GM12878 (cell line): Measurements from ENCODE around the gene PKM. TPM values are rescaled to one million over a fixed set of nuclear protein-coding genes. Genes with fewer than 3 reads are reported as not detected.

Experiments
- ATAC-seq: fragments of 200-7000 bp; cut with Tn5 transposase; 3 replicates; pipeline ENCODE4 v1.9.1; 2020; ENCODE audit warnings: mild to moderate bottlenecking, moderate library complexity
- BruUV-seq: library from RNA; stranded (reverse); fragments of 400-500 nt; replicated peaks from 2 replicates; lab custom pipeline; 2021; lab: Mats Ljungman, UMichigan
- CTCF ChIA-PET: fragments of 300-600 bp; sonication (Branson Sonifier 250); formaldehyde crosslinking; extraction: SDS; loops from one replicate; lab custom pipeline; 2021; ENCODE audit warnings: inconsistent platforms; lab: Yijun Ruan, JAX
- POLR2A ChIA-PET: fragments of 350-600 bp; formaldehyde crosslinking; extraction: SDS; loops from one replicate; lab custom pipeline; 2021; ENCODE audit warnings: inconsistent platforms; lab: Charles Lee
- RAD21 ChIA-PET: fragments of 300-600 bp; sonication (Branson Sonifier 250); formaldehyde crosslinking; loops from one replicate; lab custom pipeline; 2023; ENCODE audit warnings: antibody characterized with exemption; ENCODE audit not compliant: unreplicated experiment; lab: Charles Lee
- SMC1A ChIA-PET: fragments of 300-600 bp; sonication (Branson Sonifier 250); formaldehyde crosslinking; loops from one replicate; lab custom pipeline; 2023; ENCODE audit not compliant: unreplicated experiment, uncharacterized antibody; lab: Charles Lee
- DNase-seq: peaks from one replicate; pipeline ENCODE4 v3.0.0-alpha.2; 2011; ENCODE audit warnings: low read depth, low spot score
- FAIRE-seq: peaks from 3 replicates; lab custom pipeline; 2011; peaks lifted over from hg19 to GRCh38; lab: Jason Lieb, UNC
- H2AFZ ChIP-seq: 2 replicates; pipeline ENCODE4 v1.6.0; 2011; ENCODE audit warnings: low read depth, low read length, control low read depth; ENCODE audit not compliant: control insufficient read depth
- H3K27ac ChIP-seq: 2 replicates; pipeline ENCODE4 v1.5.1; 2011; ENCODE audit warnings: control low read depth; ENCODE audit not compliant: control insufficient read depth, insufficient read depth
- H3K27me3 ChIP-seq, 2 experiments: replicated peaks in 1 of 2; 2 replicates each; pipeline versions ENCODE4 v1.6.0 to v1.6.1; 2011; ENCODE audit warnings: low read length in 1 of 2; ENCODE audit not compliant: control insufficient read depth in 2 of 2, insufficient read depth in 2 of 2
- H3K36me3 ChIP-seq, 2 experiments: 2 replicates each; pipeline ENCODE4 v1.5.1; 2011; ENCODE audit warnings: low read length in 1 of 2; ENCODE audit not compliant: control insufficient read depth in 2 of 2, insufficient read depth in 2 of 2
- H3K4me1 ChIP-seq: 2 replicates; pipeline ENCODE4 v1.6.1; 2011; ENCODE audit warnings: mild to moderate bottlenecking, low read length, moderate library complexity, mixed read lengths; ENCODE audit not compliant: control insufficient read depth, insufficient read depth
- H3K4me2 ChIP-seq: 2 replicates; pipeline ENCODE4 v1.6.0; 2011; ENCODE audit warnings: control low read depth; ENCODE audit not compliant: control insufficient read depth, insufficient read depth
- H3K4me3 ChIP-seq: fragments of 200-600 bp; sonication (generic); 2 replicates; pipeline ENCODE4 v1.5.1; 2016
- H3K79me2 ChIP-seq: 2 replicates; pipeline ENCODE4 v1.6.0; 2011; ENCODE audit warnings: low read length; ENCODE audit not compliant: control insufficient read depth, insufficient read depth
- H3K9ac ChIP-seq: 2 replicates; pipeline ENCODE4 v1.8.0; 2011; ENCODE audit warnings: low read length, control low read depth, mixed read lengths; ENCODE audit not compliant: control insufficient read depth, insufficient read depth
- H3K9me3 ChIP-seq: replicated peaks from 3 replicates; pipeline ENCODE4 v1.5.1; 2011; ENCODE audit warnings: mild to moderate bottlenecking, low read length; ENCODE audit not compliant: control insufficient read depth, insufficient read depth
- H4K20me1 ChIP-seq: 2 replicates; pipeline ENCODE4 v1.6.0; 2011; ENCODE audit not compliant: control insufficient read depth, insufficient read depth
- CBX5 ChIP-seq: sonication (generic); IDR thresholded peaks from 2 replicates; pipeline ENCODE4 v1.6.1; 2016; ENCODE audit warnings: low read depth, moderate library complexity, mild to moderate bottlenecking, inconsistent platforms
- CEBPZ ChIP-seq: fragments of 150-350 bp; IDR thresholded peaks from 2 replicates; pipeline ENCODE4 v1.6.1; 2016; ENCODE audit warnings: low read depth, low read length
- CUX1 ChIP-seq: IDR thresholded peaks from 2 replicates; pipeline ENCODE4 v1.6.1; 2012; ENCODE audit warnings: improper control_type of control experiment, low read depth, low read length; ENCODE audit not compliant: insufficient replicate concordance
- DPF2 ChIP-seq: fragments of 450-650 bp; IDR thresholded peaks from 2 replicates; pipeline ENCODE4 v1.6.1; 2017; ENCODE audit warnings: mild to moderate bottlenecking
- EED ChIP-seq: sonication (generic); IDR thresholded peaks from 2 replicates; pipeline ENCODE4 v1.6.1; 2016; ENCODE audit warnings: antibody characterized with exemption, low read depth
- EP300 ChIP-seq, 2 experiments: fragments of 150-350 bp in 1 of 2; IDR thresholded peaks; 2 replicates each; pipeline ENCODE4 v1.6.1; 2011 to 2012; ENCODE audit warnings: low read depth in 2 of 2, low read length in 2 of 2, borderline replicate concordance in 1 of 2, improper control_type of control experiment in 1 of 2, inconsistent platforms in 1 of 2; ENCODE audit not compliant: control insufficient read depth in 1 of 2
- GABPA ChIP-seq: IDR thresholded peaks from 2 replicates; pipeline ENCODE4 v1.6.1; 2014; ENCODE audit warnings: antibody characterized with exemption, low read depth, mild to moderate bottlenecking, inconsistent platforms
- IKZF1 ChIP-seq: fragments of 450-650 bp; conservative IDR thresholded peaks from 2 replicates; pipeline ENCODE4 v1.6.1; 2017; ENCODE audit warnings: antibody characterized with exemption, mild to moderate bottlenecking
- KLF5 ChIP-seq: fragments of 450-650 bp; IDR thresholded peaks from 2 replicates; pipeline ENCODE4 v1.6.1; 2014; ENCODE audit warnings: mild to moderate bottlenecking; ENCODE audit not compliant: partially characterized antibody
- PML ChIP-seq: IDR thresholded peaks from 2 replicates; pipeline ENCODE4 v1.6.1; 2012; ENCODE audit warnings: low read length, inconsistent platforms
- RELB ChIP-seq: fragments of 450-650 bp; IDR thresholded peaks from 2 replicates; pipeline ENCODE4 v1.6.1; 2017; ENCODE audit warnings: low read depth, mild to moderate bottlenecking, moderate library complexity
- SP1 ChIP-seq: IDR thresholded peaks from one replicate; pipeline ENCODE4 v1.6.1; 2011; ENCODE audit warnings: low read depth, low read length
- ZSCAN29 ChIP-seq: fragments of 450-650 bp; IDR thresholded peaks from 2 replicates; pipeline ENCODE4 v1.6.1; 2017; ENCODE audit warnings: mild to moderate bottlenecking, moderate library complexity
- WGBS: methylation state at CpG from one replicate; pipeline ENCODE4 v1.1.6; 2016; ENCODE audit warnings: low lambda C conversion rate; ENCODE audit not compliant: insufficient replicate concordance, insufficient coverage; ENCODE audit errors: missing lambda C conversion rate; 5-methylcytosine and 5-hydroxymethylcytosine counted together
- in situ Hi-C: fragments of 300-500 bp; cut with MboI; formaldehyde crosslinking; loops from 9 replicates; pipeline ENCODE4 v1.14.3; 2018; ENCODE audit warnings: mixed read lengths
- intact Hi-C: fragments of 100-400 bp; cut with micrococcal nuclease; formaldehyde crosslinking; loops from one replicate; pipeline ENCODE4 v1.14.2; 2022; ENCODE audit not compliant: unreplicated experiment
- polyA plus RNA-seq, 11 experiments: library from polyadenylated mRNA; depleted of rRNA in 4 of 11; unstranded in 6 of 11; stranded (reverse) in 5 of 11; fragments of >200 nt; fragmentation: Nextera tagmentation in 4 of 11; fragmentation: Illumina TruSeq in 1 of 11; extraction: Ambion mirVana in 4 of 11; extraction: Trizol in 1 of 11; gene quantifications; 1 replicate in 1 of 11; 2 replicates in 10 of 11; pipeline versions ENCODE4 v1.2.1 to v1.2.3, GENCODE V29; 2011 to 2016; ENCODE audit warnings: inconsistent platforms in 2 of 11, missing spikeins in 2 of 11, low read depth in 1 of 11
- total RNA-seq, 4 experiments: library from RNA; depleted of rRNA in 3 of 4; stranded (reverse); fragments of >200 nt in 3 of 4; fragmentation: Illumina TruSeq in 1 of 4; extraction: Trizol in 1 of 4; gene quantifications; 2 replicates each; pipeline versions ENCODE4 v1.2.1 to v1.2.3, GENCODE V29; 2013 to 2021

Gene PKM
- total and polyA plus RNA-seq, 10 of the 15 experiments (the other 5 are each of a cell fraction or from before 2014, with no cell fraction given), result 491 to 2,011 (median 1,433) TPM

- no peak for TF ChIP-seq CEBPZ
These were observed 8.7 kb upstream of the PKM start (continued) for GRCh38 chr15:72239652-72240051.

- ATAC-seq, result no peak
- FAIRE-seq, result no peak
- H3K27ac ChIP-seq, result no peak overlapping the region
- in situ Hi-C loops (no loop called here), intact Hi-C loops (no loop called here)
- no peak overlapping the region for H2AFZ ChIP-seq
- WGBS, result 95% methylated on average over 3 of the region's 3 CpGs
- ChIA-PET RAD21 (interaction anchor here (1.2 kb wide), 1 partner anchor 11 kb away, joined by 6 read pairs; no protein-coding TSS in a partner anchor), SMC1A (interaction anchor here (0.6 to 1.5 kb wide), 3 partner anchors 12 to 36 kb away, joined by 3 read pairs; no protein-coding TSS in a partner anchor), POLR2A (interaction anchor here (0.6 kb wide), 2 partner anchors 14 to 127 kb away, joined by 3 read pairs; no protein-coding TSS in a partner anchor), CTCF (interaction anchor here (2.7 kb wide), 1 partner anchor 11 kb away, joined by 12 read pairs; no protein-coding TSS in a partner anchor)
- BruUV-seq, result no TSS peak
- H3K36me3 ChIP-seq, result peaks cover 6 to 12% of the 10 kb centered on the region in 2 experiments
- H4K20me1 ChIP-seq, result no peaks in the 10 kb centered on the region
- DNase-seq, result no peak
- peaks cover 8% of the 10 kb centered on the region; the same call in 1 of the 2 replicates for H3K4me1 ChIP-seq
- H3K4me2 ChIP-seq, result no peak overlapping the region
- no peak overlapping the region for H3K9ac ChIP-seq
- H3K79me2 ChIP-seq, result no peaks in the 10 kb centered on the region; the same call in 1 of the 2 replicates
- no peaks in the 10 kb centered on the region for H3K27me3 ChIP-seq
- no peak overlapping the region for H3K4me3 ChIP-seq
- no peaks in the 10 kb centered on the region for H3K9me3 ChIP-seq
- TF ChIP-seq EED (no peak), DPF2 (no peak), EP300 (IDR thresholded peaks at IDR 0.05; ENCODE audit: borderline replicate concordance in 1 of 2, control insufficient read depth in 1 of 2, low read depth in 2 of 2, low read length in 2 of 2) (no peak), SP1 (no peak), KLF5 (no peak), CBX5 (no peak), GABPA (no peak), IKZF1 (no peak), ZSCAN29 (no peak), PML (no peak), RELB (no peak), CUX1 (no peak)
These were observed 7.6 kb upstream of the PKM start for GRCh38 chr15:72238586-72238985.
